GM12878 (cell line): Measurements from ENCODE around the gene ZNF646.

Source experiments
- CBX5 ChIP-seq: sonication (generic); IDR thresholded peaks from 2 replicates; pipeline ENCODE4 v1.6.1; 2016; ENCODE audit warnings: low read depth, moderate library complexity, mild to moderate bottlenecking, inconsistent platforms
- CTCF ChIP-seq, 3 experiments: IDR thresholded peaks in 2 of 3; conservative IDR thresholded peaks in 1 of 3; 2 replicates each; pipeline ENCODE4 v1.5.1; 2011; ENCODE audit warnings: low read depth in 3 of 3, low read length in 3 of 3, mild to moderate bottlenecking in 3 of 3, control low read depth in 2 of 3, moderate library complexity in 2 of 3, inconsistent platforms in 1 of 3, mixed read lengths in 1 of 3; ENCODE audit not compliant: control insufficient read depth in 2 of 3, insufficient read depth in 1 of 3; ENCODE audit errors: extremely low read depth in 1 of 3
- IRF5 ChIP-seq: fragments of 450-650 bp; IDR thresholded peaks from 2 replicates; pipeline ENCODE4 v1.6.1; 2017; ENCODE audit warnings: borderline replicate concordance
- POLR2A ChIP-seq: IDR thresholded peaks from 2 replicates; pipeline ENCODE4 v1.6.1; 2011; ENCODE audit warnings: low read depth, mild to moderate bottlenecking, low read length
- POLR2AphosphoS5 ChIP-seq: IDR thresholded peaks from 2 replicates; pipeline ENCODE4 v1.6.1; 2011; ENCODE audit warnings: mild to moderate bottlenecking, low read length, inconsistent platforms
- YY1 ChIP-seq: IDR thresholded peaks from 2 replicates; pipeline ENCODE4 v1.6.1; 2011; ENCODE audit warnings: low read depth, mild to moderate bottlenecking, low read length
- TF ChIP-seq, protein P1 (sequence below): fragments of 450-650 bp; IDR thresholded peaks from 2 replicates; pipeline ENCODE4 v1.6.1; 2016; ENCODE audit warnings: mild to moderate bottlenecking, moderate library complexity, borderline replicate concordance

GRCh38 chr16:31036691-31037090 is 37.5 kb upstream of the ZNF646 start:
- TF ChIP-seq POLR2A (no peak), YY1 (no peak), IRF5 (no peak), CBX5 (no peak), CTCF (IDR thresholded peaks at IDR 0.05 in 2 of 3, conservative IDR thresholded peaks at IDR 0.05 in 1 of 3; ENCODE audit: control insufficient read depth in 2 of 3, extremely low read depth in 1 of 3, insufficient read depth in 1 of 3, low read depth in 3 of 3, low read length in 3 of 3) (no peak), POLR2AphosphoS5 (no peak)
- TF ChIP-seq, protein P1, sequence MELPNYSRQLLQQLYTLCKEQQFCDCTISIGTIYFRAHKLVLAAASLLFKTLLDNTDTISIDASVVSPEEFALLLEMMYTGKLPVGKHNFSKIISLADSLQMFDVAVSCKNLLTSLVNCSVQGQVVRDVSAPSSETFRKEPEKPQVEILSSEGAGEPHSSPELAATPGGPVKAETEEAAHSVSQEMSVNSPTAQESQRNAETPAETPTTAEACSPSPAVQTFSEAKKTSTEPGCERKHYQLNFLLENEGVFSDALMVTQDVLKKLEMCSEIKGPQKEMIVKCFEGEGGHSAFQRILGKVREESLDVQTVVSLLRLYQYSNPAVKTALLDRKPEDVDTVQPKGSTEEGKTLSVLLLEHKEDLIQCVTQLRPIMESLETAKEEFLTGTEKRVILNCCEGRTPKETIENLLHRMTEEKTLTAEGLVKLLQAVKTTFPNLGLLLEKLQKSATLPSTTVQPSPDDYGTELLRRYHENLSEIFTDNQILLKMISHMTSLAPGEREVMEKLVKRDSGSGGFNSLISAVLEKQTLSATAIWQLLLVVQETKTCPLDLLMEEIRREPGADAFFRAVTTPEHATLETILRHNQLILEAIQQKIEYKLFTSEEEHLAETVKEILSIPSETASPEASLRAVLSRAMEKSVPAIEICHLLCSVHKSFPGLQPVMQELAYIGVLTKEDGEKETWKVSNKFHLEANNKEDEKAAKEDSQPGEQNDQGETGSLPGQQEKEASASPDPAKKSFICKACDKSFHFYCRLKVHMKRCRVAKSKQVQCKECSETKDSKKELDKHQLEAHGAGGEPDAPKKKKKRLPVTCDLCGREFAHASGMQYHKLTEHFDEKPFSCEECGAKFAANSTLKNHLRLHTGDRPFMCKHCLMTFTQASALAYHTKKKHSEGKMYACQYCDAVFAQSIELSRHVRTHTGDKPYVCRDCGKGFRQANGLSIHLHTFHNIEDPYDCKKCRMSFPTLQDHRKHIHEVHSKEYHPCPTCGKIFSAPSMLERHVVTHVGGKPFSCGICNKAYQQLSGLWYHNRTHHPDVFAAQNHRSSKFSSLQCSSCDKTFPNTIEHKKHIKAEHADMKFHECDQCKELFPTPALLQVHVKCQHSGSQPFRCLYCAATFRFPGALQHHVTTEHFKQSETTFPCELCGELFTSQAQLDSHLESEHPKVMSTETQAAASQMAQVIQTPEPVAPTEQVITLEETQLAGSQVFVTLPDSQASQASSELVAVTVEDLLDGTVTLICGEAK: no peak
